Trophoblast cell (in vitro differentiated cells and primary cell): ENCODE measurements around the gene JAKMIP1.

Experiments
- DNase-seq, 2 donors: peaks; one replicate each; pipeline ENCODE4 v3.0.0-alpha.2; 2016
- H2AFZ ChIP-seq: 2 replicates; pipeline ENCODE4 v1.6.1; 2013; ENCODE audit warnings: low read length, moderate library complexity, mild to moderate bottlenecking; ENCODE audit not compliant: insufficient read depth, poor library complexity
- H2AK5ac ChIP-seq: 2 replicates; pipeline ENCODE4 v1.6.1; 2013; ENCODE audit warnings: mild to moderate bottlenecking, low read length
- H2BK120ac ChIP-seq: 2 replicates; pipeline ENCODE4 v1.6.1; 2013; ENCODE audit warnings: low read length, mild to moderate bottlenecking, moderate library complexity; ENCODE audit not compliant: insufficient read depth, poor library complexity
- H2BK12ac ChIP-seq: 2 replicates; pipeline ENCODE4 v1.6.1; 2013; ENCODE audit warnings: mild to moderate bottlenecking, low read length, moderate library complexity
- H2BK5ac ChIP-seq: 2 replicates; pipeline ENCODE4 v1.6.1; 2013; ENCODE audit warnings: low read length, low read depth, moderate library complexity, mild to moderate bottlenecking; ENCODE audit not compliant: poor library complexity
- H3K14ac ChIP-seq: 2 replicates; pipeline ENCODE4 v1.6.1; 2013; ENCODE audit warnings: mild to moderate bottlenecking, low read length
- H3K18ac ChIP-seq: 2 replicates; pipeline ENCODE4 v1.6.1; 2013; ENCODE audit warnings: mild to moderate bottlenecking, low read length
- H3K23ac ChIP-seq: 2 replicates; pipeline ENCODE4 v1.6.1; 2013; ENCODE audit warnings: low read length
- H3K27ac ChIP-seq: 2 replicates; pipeline ENCODE4 v1.5.1; 2013; ENCODE audit warnings: low read depth, mild to moderate bottlenecking, inconsistent platforms, low read length, moderate library complexity
- H3K27me3 ChIP-seq: 2 replicates; pipeline ENCODE4 v1.6.1; 2013; ENCODE audit warnings: inconsistent platforms, mild to moderate bottlenecking, low read length, moderate library complexity; ENCODE audit not compliant: insufficient read depth
- H3K36me3 ChIP-seq, 2 experiments: 1 replicate in 1 of 2; 2 replicates in 1 of 2; pipeline ENCODE4 v1.6.1; 2013; ENCODE audit warnings: low read length in 2 of 2, mild to moderate bottlenecking in 2 of 2, moderate library complexity in 1 of 2; ENCODE audit not compliant: insufficient read depth in 2 of 2, control insufficient read depth in 1 of 2
- H3K4ac ChIP-seq: 2 replicates; pipeline ENCODE4 v1.6.1; 2013; ENCODE audit warnings: low read depth, mild to moderate bottlenecking, low read length, moderate library complexity
- H3K4me1 ChIP-seq, 2 experiments: 1 replicate in 1 of 2; 2 replicates in 1 of 2; pipeline ENCODE4 v1.6.1; 2013; ENCODE audit warnings: low read length in 2 of 2, mild to moderate bottlenecking in 2 of 2, moderate library complexity in 1 of 2; ENCODE audit not compliant: insufficient read depth in 2 of 2, control insufficient read depth in 1 of 2
- H3K4me2 ChIP-seq: 2 replicates; pipeline ENCODE4 v1.6.1; 2013; ENCODE audit warnings: inconsistent platforms, mild to moderate bottlenecking, low read length, moderate library complexity
- H3K4me3 ChIP-seq: 2 replicates; pipeline ENCODE4 v1.5.1; 2013; ENCODE audit warnings: mild to moderate bottlenecking, low read depth, low read length, inconsistent platforms
- H3K79me1 ChIP-seq: one replicate; pipeline ENCODE4 v1.6.1; 2013; ENCODE audit warnings: low read length
- H3K79me2 ChIP-seq: 2 replicates; pipeline ENCODE4 v1.6.1; 2013; ENCODE audit warnings: low read length, mild to moderate bottlenecking; ENCODE audit not compliant: control insufficient read depth, insufficient read depth, poor library complexity
- H3K9ac ChIP-seq: 2 replicates; pipeline ENCODE4 v1.6.1; 2013; ENCODE audit warnings: mild to moderate bottlenecking, low read length
- H3K9me3 ChIP-seq: 2 replicates; pipeline ENCODE4 v1.6.1; 2013; ENCODE audit warnings: low read depth, mild to moderate bottlenecking, control low read depth, inconsistent platforms, low read length; ENCODE audit not compliant: insufficient read depth
- H4K12ac ChIP-seq: 2 replicates; pipeline ENCODE4 v1.6.1; 2013; ENCODE audit warnings: low read depth, mild to moderate bottlenecking, low read length, moderate library complexity
- H4K8ac ChIP-seq: 2 replicates; pipeline ENCODE4 v1.6.1; 2013; ENCODE audit warnings: low read depth, mild to moderate bottlenecking, low read length, moderate library complexity
- H4K91ac ChIP-seq: one replicate; pipeline ENCODE4 v1.6.1; 2013; ENCODE audit warnings: low read depth, mild to moderate bottlenecking, low read length, moderate library complexity
- WGBS: extraction: QIAGEN DNeasy Blood & Tissue Kit; methylation state at CpG from one replicate; pipeline ENCODE4 v1.1.7; 2013; ENCODE audit warnings: missing lambda C conversion rate; ENCODE audit not compliant: insufficient read length, insufficient coverage; ENCODE audit errors: extremely low coverage; 5-methylcytosine and 5-hydroxymethylcytosine counted together

JAKMIP1 gene

DNA sequence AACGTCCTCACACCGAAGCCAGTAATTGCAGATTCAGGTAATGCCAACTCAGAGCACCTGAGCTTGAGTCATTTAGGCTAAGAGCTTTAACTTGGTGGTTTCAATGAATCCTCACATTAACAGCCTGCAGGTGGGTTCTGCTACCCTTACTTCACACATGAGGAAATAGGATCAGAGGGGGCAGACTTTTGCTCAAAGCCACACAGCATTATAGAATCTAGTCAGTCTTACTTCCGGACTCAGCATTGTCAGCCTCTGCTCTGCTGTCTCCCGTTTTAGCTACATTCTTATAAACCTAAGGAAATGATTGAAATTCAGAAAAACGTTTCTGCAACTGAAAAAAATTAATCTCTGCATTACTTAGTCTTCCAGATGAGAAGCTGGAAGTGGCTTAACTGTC, 188.1 kb downstream of the JAKMIP1 start:
- Histone ChIP-seq H2BK5ac (no peak overlapping the region), H3K14ac (no peak overlapping the region), H4K12ac (no peak overlapping the region), H2AK5ac (no peak overlapping the region), H3K4me1 (no peaks in the 10 kb centered on the region), H3K36me3 (no peaks in the 10 kb centered on the region), H3K79me1 (no peaks in the 10 kb centered on the region), H3K4ac (no peak overlapping the region), H3K27ac (no peak overlapping the region), H4K8ac (no peak overlapping the region), H3K23ac (no peak overlapping the region), H2BK120ac (no peak overlapping the region), H3K18ac (no peak overlapping the region), H2AFZ (no peak overlapping the region), H3K9me3 (no peaks in the 10 kb centered on the region), H3K9ac (no peak overlapping the region), H3K79me2 (no peaks in the 10 kb centered on the region), H3K4me2 (no peak overlapping the region), H2BK12ac (no peak overlapping the region), H3K4me3 (no peak overlapping the region), H3K27me3 (no peaks in the 10 kb centered on the region), H4K91ac (no peak overlapping the region)
- no peak for DNase-seq
- no CpG with 5 or more reads among the region's 5 CpGs for WGBS

DNA sequence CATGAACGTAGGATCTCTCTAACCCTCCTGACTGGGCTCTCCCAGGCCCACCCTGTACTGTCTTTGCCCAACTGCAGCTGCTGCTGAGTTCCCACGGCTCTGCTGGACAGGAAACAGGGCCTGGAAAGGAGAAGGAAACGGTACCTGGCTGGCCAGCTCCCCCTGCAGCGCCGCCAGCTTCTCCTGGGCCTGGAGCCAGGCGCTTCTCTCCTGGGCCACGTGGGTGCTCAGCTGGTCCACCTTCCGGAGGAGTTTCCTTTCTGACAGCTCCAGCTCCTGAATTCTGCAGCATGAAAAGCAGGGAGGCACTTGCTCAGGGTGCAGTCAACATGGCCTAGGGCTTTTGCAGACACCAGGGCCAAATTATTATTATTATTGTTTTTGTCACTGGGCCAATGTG, 188.7 kb downstream of the JAKMIP1 start:
- WGBS: no CpG with 5 or more reads among the region's 8 CpGs
- no peak overlapping the region for H3K9ac ChIP-seq
- H2AK5ac ChIP-seq: no peak overlapping the region
- H3K79me2 ChIP-seq: no peaks in the 10 kb centered on the region
- no peak overlapping the region for H4K12ac ChIP-seq
- no peaks in the 10 kb centered on the region for H3K79me1 ChIP-seq
- H4K8ac ChIP-seq: no peak overlapping the region
- no peak overlapping the region for H3K27ac ChIP-seq
- H3K14ac ChIP-seq: no peak overlapping the region
- no peaks in the 10 kb centered on the region for H3K27me3 ChIP-seq
- no peak overlapping the region for H2BK5ac ChIP-seq
- no peaks in the 10 kb centered on the region for H3K36me3 ChIP-seq
- H3K4me2 ChIP-seq: no peak overlapping the region
- no peaks in the 10 kb centered on the region for H3K4me1 ChIP-seq
- no peak overlapping the region for H4K91ac ChIP-seq
- no peak overlapping the region for H2AFZ ChIP-seq
- H3K23ac ChIP-seq: no peak overlapping the region
- DNase-seq: no peak
- H2BK12ac ChIP-seq: no peak overlapping the region
- H3K9me3 ChIP-seq: no peaks in the 10 kb centered on the region
- no peak overlapping the region for H3K18ac ChIP-seq
- H3K4me3 ChIP-seq: no peak overlapping the region
- H2BK120ac ChIP-seq: no peak overlapping the region
- no peak overlapping the region for H3K4ac ChIP-seq

DNA sequence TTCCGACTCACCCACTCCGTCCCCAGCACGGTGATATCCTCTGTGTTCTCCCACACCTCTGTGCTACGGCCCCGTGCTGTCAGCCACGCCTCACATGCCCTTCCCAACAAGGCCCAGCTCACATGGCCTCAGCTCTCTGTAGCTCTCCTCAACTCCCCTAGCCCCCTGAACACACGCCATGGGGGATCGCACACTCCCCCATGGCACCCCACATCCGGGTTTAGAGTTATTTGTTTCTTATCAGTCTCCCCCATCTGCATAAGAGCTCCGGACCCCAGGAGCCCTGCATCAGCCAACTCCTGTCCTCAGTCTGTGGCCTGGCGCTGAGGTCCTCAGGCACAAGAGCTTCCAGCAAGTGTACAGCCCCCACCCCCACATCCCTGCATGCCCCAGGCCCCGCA, 189.1 kb downstream of the JAKMIP1 start:
- H3K4me1 ChIP-seq: no peaks in the 10 kb centered on the region
- H2BK120ac ChIP-seq: no peak overlapping the region
- H3K4me3 ChIP-seq: no peak overlapping the region
- no peak overlapping the region for H2BK5ac ChIP-seq
- H4K91ac ChIP-seq: no peak overlapping the region
- H4K8ac ChIP-seq: no peak overlapping the region
- WGBS: no CpG with 5 or more reads among the region's 12 CpGs
- H3K27me3 ChIP-seq: no peaks in the 10 kb centered on the region
- H3K9me3 ChIP-seq: no peaks in the 10 kb centered on the region
- H3K4ac ChIP-seq: no peak overlapping the region
- H2BK12ac ChIP-seq: no peak overlapping the region
- H3K9ac ChIP-seq: no peak overlapping the region
- no peaks in the 10 kb centered on the region for H3K79me1 ChIP-seq
- H3K4me2 ChIP-seq: no peak overlapping the region
- H3K36me3 ChIP-seq: no peaks in the 10 kb centered on the region
- H2AFZ ChIP-seq: no peak overlapping the region
- no peak overlapping the region for H3K18ac ChIP-seq
- no peak overlapping the region for H3K27ac ChIP-seq
- DNase-seq: no peak
- H3K14ac ChIP-seq: no peak overlapping the region
- H2AK5ac ChIP-seq: no peak overlapping the region
- no peak overlapping the region for H4K12ac ChIP-seq
- no peak overlapping the region for H3K23ac ChIP-seq
- no peaks in the 10 kb centered on the region for H3K79me2 ChIP-seq

DNA sequence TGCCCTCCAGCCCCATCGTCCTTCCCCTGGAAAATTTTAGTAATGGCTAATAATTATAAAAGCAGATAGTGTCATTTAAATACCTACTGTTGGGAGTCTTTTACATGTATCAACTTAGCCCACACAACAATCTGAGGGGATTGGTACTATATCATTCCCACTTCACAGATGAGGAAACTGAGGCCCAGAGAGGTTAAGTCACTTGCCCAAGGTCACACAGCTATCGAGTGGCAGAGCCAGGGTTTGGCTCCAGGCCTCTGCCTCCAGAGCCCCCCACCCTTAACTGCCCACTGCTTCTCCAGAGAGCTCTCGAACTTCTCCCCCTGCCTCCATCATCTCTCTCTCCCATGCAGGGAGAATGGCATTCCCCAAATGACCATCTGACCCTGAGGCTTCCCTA, 189.6 kb downstream of the JAKMIP1 start:
- DNase-seq: no peak
- no peak overlapping the region for H2AFZ ChIP-seq
- no peak overlapping the region for H2BK120ac ChIP-seq
- no peaks in the 10 kb centered on the region for H3K36me3 ChIP-seq
- H4K91ac ChIP-seq: no peak overlapping the region
- no peak overlapping the region for H3K14ac ChIP-seq
- no peak overlapping the region for H4K12ac ChIP-seq
- H2BK12ac ChIP-seq: no peak overlapping the region
- no peaks in the 10 kb centered on the region for H3K4me1 ChIP-seq
- H2AK5ac ChIP-seq: no peak overlapping the region
- H3K4me2 ChIP-seq: no peak overlapping the region
- H3K9ac ChIP-seq: no peak overlapping the region
- H3K4me3 ChIP-seq: no peak overlapping the region
- no peaks in the 10 kb centered on the region for H3K9me3 ChIP-seq
- no peak overlapping the region for H2BK5ac ChIP-seq
- no peak overlapping the region for H3K18ac ChIP-seq
- H3K4ac ChIP-seq: no peak overlapping the region
- no peaks in the 10 kb centered on the region for H3K79me2 ChIP-seq
- H3K27me3 ChIP-seq: no peaks in the 10 kb centered on the region
- H3K27ac ChIP-seq: no peak overlapping the region
- WGBS: no CpG with 5 or more reads among the region's 3 CpGs
- no peak overlapping the region for H3K23ac ChIP-seq
- H3K79me1 ChIP-seq: no peaks in the 10 kb centered on the region
- no peak overlapping the region for H4K8ac ChIP-seq
